ENCODE data around the gene PRDM1. TPM values are rescaled to one million over a fixed set of nuclear protein-coding genes. Genes with fewer than 3 reads are reported as not detected.

The PRDM1 gene
- total RNA-seq, 1 experiment from 2014 or later, result 0.40 TPM

GRCh38 chr6:106084106-106084988 lies 1.8 kb upstream of the PRDM1 start:
- no TSS peak for BruUV-seq (replicated peaks)
- peaks cover 28% of the 10 kb centered on the region for H3K4me1 Mint-ChIP-seq (ENCODE audit: low read depth, unreplicated experiment)
- H3K4me3 Mint-ChIP-seq (ENCODE audit: low read depth, unreplicated experiment), result peak overlapping the region; percentile 97
- no peak for TF ChIP-seq CTCF (IDR thresholded peaks at IDR 0.05; ENCODE audit: unreplicated experiment)
- peaks cover 12% of the 10 kb centered on the region for H3K36me3 Mint-ChIP-seq (ENCODE audit: insufficient read depth, unreplicated experiment)
- peaks cover 28% of the 10 kb centered on the region for H3K27me3 Mint-ChIP-seq (ENCODE audit: unreplicated experiment)
- intact Hi-C loops (cut with micrococcal nuclease; ENCODE audit: unreplicated experiment), result loop anchor here (10.0 kb wide), 2 partner anchors 600 to 650 kb away; no protein-coding TSS in a partner anchor
- H3K27ac Mint-ChIP-seq (ENCODE audit: unreplicated experiment), result peak overlapping the region; percentile 57
- DNase-seq, result no peak
- no peaks in the 10 kb centered on the region for H3K9me3 Mint-ChIP-seq (ENCODE audit: low read depth, unreplicated experiment)
- CTCF ChIA-PET, result interaction anchor here (0.9 kb wide), 1 partner anchor 92 kb away, joined by 3 read pairs; no protein-coding TSS in a partner anchor

GRCh38 chr6:106084989-106085691 lies 996 bp upstream of the PRDM1 start:
- no peak for DNase-seq
- Mint-ChIP-seq H3K36me3 (ENCODE audit: insufficient read depth, unreplicated experiment) (peaks cover 12% of the 10 kb centered on the region), H3K4me3 (ENCODE audit: low read depth, unreplicated experiment) (peak overlapping the region; percentile 97), H3K27ac (ENCODE audit: unreplicated experiment) (peak overlapping the region; percentile 57), H3K9me3 (ENCODE audit: low read depth, unreplicated experiment) (no peaks in the 10 kb centered on the region), H3K4me1 (ENCODE audit: low read depth, unreplicated experiment) (peaks cover 28% of the 10 kb centered on the region), H3K27me3 (ENCODE audit: unreplicated experiment) (peaks cover 35% of the 10 kb centered on the region)
- no TSS peak for BruUV-seq (replicated peaks)
- intact Hi-C loops (cut with micrococcal nuclease; ENCODE audit: unreplicated experiment), result loop anchor here (5.0 to 10.0 kb wide), 3 partner anchors 353 to 650 kb away; no protein-coding TSS in a partner anchor
- TF ChIP-seq CTCF (IDR thresholded peaks at IDR 0.05; ENCODE audit: unreplicated experiment), result no peak
- CTCF ChIA-PET, result interaction anchor here (0.9 to 1.3 kb wide), 2 partner anchors 16 to 93 kb away, joined by 3 to 4 read pairs; no protein-coding TSS in a partner anchor

GRCh38 chr6:106085692-106085983 lies 498 bp upstream of the PRDM1 start:
- peaks cover 28% of the 10 kb centered on the region for H3K4me1 Mint-ChIP-seq (ENCODE audit: low read depth, unreplicated experiment)
- CTCF ChIA-PET, result interaction anchor here (0.5 to 1.3 kb wide), 3 partner anchors 16 to 654 kb away, joined by 3 to 4 read pairs (median 4); no protein-coding TSS in a partner anchor
- BruUV-seq (replicated peaks), result no TSS peak

More at GRCh38 chr6:106085692-106085983, 498 bp upstream of the PRDM1 start:
- Mint-ChIP-seq H3K4me3 (ENCODE audit: low read depth, unreplicated experiment) (peak overlapping the region; percentile 97), H3K27ac (ENCODE audit: unreplicated experiment) (peak overlapping the region; percentile 57), H3K27me3 (ENCODE audit: unreplicated experiment) (peaks cover 33% of the 10 kb centered on the region), H3K9me3 (ENCODE audit: low read depth, unreplicated experiment) (no peaks in the 10 kb centered on the region), H3K36me3 (ENCODE audit: insufficient read depth, unreplicated experiment) (peaks cover 12% of the 10 kb centered on the region)
- intact Hi-C loops (cut with micrococcal nuclease; ENCODE audit: unreplicated experiment), result loop anchor here (5.0 to 10.0 kb wide), 3 partner anchors 353 to 651 kb away; no protein-coding TSS in a partner anchor
- no peak for TF ChIP-seq CTCF (IDR thresholded peaks at IDR 0.05; ENCODE audit: unreplicated experiment)
- DNase-seq, result no peak

Measured in Calu3 (cell line).